G401 (cell line): ENCODE results near the gene FAM168A. TPM values are rescaled to one million over a fixed set of nuclear protein-coding genes. Genes with fewer than 3 reads are reported as not detected.

ENCODE experiments used
- DNase-seq: peaks from one replicate; pipeline ENCODE4 v3.0.0-alpha.2; 2015; ENCODE audit warnings: low spot score
- in situ Hi-C: cut with HindIII; loops from 2 replicates; pipeline ENCODE4 v1.10.0; 2016; ENCODE audit warnings: low sequenced_read_pairs, mixed read lengths
- total RNA-seq: library from RNA; depleted of rRNA; stranded (reverse); fragments of >200 nt; shearing (Covaris generic); gene quantifications from 2 replicates; pipeline ENCODE4 v1.2.3, GENCODE V29; 2014

The FAM168A gene
- total RNA-seq, 1 experiment from 2014 or later, result 16.7 TPM

DNA sequence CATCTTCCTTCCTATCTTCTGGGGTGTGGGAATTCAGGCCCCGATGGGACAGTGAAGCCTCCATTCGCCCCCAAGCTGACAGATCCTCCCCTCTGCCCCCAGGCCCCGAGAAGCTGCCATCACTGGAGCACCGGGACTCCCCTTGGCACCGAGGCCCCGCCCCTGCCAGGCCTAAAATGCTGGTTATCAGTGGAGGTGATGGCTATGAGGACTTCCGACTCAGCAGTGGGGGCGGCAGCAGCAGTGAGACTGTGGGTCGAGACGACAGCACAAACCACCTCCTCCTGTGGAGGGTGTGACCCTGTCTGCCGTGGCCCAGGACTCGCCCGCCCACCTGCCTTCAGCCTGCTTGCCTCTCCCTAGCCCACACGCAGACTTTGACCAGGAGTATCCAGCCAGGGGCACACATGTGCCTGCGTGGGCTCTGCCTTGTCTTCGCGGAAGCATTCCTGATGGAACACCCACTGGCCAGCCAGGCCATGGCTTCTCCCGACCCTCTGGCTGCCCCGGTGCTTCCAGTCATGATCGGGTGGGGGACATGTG lies 230.4 kb downstream of the FAM168A start:
- DNase-seq, result no peak
- in situ Hi-C loops, result no loop called here

DNA sequence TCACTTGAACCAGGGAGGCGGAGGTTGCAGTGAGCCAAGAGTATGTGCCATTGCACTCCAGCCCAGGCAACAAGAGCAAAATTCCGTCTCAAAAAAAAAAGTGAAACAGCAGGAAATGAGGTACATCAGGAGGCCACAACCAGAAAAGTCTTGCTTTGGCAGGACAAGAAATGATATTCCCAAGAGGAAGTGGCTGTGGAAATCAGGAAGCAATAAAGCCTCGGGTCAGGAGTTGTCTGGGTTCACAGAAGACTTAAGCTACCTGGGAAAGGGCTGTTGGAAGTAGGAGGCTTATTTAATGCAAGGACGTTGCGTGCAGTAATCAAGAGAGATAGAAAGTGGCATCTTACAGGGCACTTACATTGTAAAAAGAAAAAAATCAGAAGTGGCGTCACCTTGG lies 231.0 kb downstream of the FAM168A start:
- in situ Hi-C loops, result no loop called here
- DNase-seq, result no peak

DNA sequence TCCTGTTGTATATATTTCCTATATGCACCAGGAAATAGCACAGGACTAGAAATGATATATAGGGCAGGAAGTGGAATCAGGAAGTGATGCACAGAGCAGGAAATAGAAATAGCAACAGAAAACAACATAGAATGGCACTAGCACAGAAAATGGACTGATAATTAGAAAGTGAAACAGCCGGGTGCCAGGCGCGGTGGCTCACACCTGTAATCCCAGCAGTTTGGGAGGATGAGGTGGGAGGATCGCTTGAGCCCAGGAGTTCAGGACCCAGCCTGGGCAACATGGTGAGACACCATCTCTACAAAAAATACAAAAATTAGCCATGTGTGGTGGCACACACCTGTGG lies 231.7 kb downstream of the FAM168A start:
- in situ Hi-C loops, result no loop called here
- no peak for DNase-seq

DNA sequence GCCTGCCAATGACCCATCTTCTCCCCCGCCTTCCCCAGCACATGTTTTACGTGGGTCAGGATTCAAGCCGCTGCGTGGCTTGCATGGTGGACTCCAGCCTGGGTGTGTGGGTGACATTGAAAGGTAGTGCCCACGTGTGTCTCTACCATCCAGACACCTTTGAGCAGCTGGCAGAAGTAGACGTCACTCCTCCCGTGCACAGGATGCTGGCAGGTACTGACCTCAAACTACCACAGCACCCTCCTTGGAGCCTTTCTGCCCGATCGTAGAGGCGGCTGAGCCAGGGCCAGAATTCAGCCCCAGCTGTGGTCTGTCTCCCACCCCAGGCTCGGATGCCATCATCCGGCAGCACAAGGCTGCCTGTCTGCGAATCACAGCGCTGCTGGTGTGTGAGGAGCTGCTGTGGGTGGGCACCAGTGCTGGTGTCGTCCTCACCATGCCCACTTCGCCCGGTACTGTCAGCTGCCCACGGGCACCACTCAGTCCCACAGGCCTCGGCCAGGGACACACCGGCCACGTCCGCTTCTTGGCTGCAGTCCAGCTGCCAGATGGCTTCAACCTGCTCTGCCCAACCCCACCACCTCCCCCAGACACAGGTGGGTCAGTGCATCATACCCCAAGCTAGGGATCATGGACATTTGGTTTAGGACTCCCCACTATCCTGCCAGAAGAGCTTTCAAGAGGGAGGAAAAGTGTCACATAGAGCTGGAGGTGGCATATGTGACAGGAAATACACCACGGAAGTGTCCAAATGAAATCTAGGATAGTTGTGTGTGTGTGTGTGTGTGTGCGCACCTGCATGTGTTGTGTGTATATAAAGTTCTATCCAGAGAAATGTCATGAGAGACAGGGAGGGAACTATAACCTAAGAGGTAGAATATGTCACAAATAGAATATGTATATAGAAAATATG lies 232.3 kb downstream of the FAM168A start:
- DNase-seq, result peak; percentile 62
- in situ Hi-C loops, result no loop called here

DNA sequence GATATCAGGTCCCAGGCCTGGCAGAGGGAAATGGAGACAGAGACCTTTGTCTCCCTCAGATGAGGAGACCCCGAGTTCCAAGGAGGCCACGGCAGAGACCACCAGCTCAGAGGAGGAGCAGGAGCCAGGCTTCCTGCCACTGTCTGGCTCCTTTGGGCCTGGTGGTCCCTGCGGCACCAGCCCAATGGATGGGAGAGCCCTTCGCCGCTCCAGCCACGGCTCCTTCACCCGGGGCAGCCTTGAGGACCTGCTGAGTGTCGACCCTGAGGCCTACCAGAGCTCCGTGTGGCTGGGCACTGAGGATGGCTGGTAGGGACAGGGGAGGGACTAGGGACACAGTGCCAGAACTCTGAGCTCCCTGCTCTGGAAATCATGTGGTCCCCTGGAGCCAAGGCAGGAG lies 234.8 kb downstream of the FAM168A start:
- no peak for DNase-seq

DNA sequence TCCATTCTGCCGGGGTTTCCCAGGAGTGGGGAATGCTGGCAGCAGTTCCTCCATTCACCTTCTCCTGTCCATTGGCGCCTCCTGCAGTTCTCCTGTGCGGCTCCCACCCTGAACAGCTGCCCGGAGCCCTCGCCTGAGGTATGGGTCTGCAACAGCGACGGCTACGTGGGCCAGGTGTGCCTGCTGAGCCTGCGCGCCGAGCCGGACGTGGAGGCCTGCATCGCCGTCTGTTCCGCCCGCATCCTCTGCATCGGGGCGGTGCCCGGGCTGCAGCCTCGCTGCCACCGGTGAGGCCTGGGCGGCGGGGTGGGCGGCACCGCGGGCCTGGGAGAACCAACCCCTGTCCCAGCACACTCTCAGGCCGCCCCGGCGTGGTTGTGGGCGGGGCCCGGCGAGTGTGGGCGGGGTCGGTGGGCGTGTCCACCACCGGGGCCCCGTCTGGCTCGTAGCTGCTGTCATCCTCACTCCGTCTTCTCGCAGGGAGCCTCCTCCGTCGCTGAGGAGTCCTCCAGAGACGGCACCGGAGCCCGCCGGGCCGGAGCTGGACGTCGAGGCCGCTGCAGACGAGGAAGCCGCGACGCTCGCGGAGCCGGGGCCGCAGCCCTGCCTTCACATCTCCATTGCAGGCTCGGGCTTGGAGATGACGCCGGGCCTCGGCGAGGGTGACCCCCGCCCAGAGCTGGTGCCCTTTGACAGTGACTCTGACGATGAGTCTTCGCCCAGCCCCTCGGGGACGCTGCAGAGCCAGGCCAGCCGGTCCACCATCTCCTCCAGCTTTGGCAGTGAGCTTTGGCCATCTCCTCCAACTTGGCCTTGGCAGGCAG lies 235.7 kb downstream of the FAM168A start:
- no peak for DNase-seq
- in situ Hi-C loops, result no loop called here

More for the DNA sequence above, 234.8 kb downstream of the FAM168A start:
- in situ Hi-C loops, result no loop called here

DNA sequence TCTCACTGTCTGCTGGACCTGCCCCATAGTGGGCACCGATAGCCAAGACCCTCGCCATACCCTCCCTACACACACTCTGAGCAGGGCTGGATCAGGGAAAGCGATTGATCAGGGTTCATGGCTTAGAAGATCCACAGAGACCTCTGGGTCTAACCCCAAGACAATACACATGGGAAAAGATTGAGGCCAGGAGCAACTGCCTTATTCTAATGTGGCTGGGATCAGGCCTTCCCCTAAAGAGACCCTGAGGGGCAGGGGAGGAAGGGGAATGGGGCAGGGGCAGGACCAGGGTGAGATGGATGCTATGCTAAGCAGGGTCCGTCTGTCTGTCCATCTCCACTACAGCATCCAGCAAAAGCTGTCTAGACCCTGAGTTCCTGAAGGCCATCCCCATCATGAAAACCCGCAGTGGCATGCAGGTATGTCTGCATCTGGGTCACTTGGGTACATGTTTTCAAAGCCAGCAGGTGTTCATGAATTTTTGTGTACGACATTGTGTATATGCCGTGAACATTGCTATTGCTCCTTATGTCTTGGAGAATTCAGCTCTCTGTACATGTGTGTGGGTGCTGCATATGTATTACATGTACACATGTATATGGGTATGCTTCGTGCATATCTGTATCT lies 237.1 kb downstream of the FAM168A start:
- in situ Hi-C loops, result no loop called here

DNA sequence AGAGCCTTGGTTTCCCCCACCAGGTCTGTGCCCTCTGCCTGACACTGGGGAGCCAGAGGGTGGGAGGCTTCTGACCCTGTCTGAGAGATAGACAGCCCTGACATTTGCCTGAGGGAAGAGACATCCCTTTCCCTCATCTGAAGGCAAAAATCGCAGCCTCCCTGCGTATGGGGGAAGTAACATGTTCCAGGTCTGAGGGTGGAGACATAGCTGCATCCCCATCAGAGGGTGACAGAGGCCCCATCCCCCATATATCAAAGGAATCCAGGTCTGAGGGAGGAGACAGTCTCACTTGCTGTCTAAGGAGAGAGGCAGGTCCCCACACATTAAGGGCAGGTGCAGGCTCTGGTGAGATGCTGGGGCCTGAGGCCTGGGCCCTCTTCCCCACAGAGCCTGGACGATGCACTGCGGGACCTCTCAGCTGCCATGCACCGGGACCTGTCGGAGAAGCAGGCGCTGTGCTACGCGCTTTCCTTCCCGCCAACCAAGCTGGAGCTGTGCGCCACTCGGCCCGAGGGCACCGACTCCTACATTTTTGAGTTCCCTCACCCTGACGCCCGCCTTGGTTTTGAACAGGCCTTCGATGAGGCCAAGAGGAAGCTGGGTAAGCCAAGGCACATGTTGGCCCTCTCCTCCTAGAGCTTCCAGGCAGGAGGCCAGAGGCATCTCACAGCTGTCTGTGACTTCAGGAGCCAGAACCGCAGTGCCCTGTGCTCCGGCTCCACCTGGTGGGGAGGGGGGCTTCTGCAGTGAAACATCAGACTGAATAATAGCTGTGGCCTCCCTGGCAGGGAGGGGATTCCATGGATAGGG lies 237.8 kb downstream of the FAM168A start:
- no peak for DNase-seq

More for the DNA sequence above, 237.1 kb downstream of the FAM168A start:
- DNase-seq, result no peak

DNA sequence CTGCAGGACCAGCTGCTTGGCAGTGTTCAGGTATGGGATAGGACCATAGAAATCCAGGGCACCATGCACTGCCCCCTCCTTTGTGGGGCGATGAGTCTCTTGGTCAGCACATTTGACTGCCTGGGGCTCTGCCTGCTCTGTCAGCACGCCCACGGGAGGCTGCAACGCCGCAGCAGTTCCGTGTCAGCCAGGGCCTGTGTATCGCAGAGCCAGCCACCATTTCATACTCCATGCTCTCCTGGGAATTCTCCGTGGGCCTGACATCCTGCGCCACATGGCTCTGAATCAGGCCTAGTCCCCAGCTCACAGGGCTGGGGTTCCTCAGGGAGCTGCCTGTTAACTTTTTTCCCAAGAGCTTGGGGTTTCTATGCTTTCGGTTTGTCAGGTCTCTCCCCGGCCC lies 238.6 kb downstream of the FAM168A start:
- in situ Hi-C loops, result no loop called here
- DNase-seq, result no peak

More for the DNA sequence above, 237.8 kb downstream of the FAM168A start:
- in situ Hi-C loops, result no loop called here

DNA sequence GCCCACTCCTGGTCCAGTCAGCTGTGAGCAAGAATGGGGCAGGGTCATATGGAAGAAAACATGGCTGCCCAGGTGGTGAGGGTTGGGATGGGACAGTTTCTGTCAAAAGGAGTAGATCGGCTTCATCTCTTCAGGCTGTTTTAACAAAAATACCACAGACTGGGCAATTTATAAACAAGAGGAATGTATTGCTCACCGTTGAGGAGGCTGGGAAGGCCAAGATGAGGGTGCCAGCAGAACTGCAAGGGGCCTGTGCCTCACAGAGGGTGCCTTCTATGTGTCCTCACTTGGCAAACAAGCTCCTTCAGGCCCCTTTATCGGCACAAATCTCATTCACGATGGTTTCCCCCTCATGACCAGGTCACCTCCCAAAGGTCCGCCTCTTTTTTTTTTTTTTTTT lies 239.8 kb downstream of the FAM168A start:
- in situ Hi-C loops, result no loop called here

DNA sequence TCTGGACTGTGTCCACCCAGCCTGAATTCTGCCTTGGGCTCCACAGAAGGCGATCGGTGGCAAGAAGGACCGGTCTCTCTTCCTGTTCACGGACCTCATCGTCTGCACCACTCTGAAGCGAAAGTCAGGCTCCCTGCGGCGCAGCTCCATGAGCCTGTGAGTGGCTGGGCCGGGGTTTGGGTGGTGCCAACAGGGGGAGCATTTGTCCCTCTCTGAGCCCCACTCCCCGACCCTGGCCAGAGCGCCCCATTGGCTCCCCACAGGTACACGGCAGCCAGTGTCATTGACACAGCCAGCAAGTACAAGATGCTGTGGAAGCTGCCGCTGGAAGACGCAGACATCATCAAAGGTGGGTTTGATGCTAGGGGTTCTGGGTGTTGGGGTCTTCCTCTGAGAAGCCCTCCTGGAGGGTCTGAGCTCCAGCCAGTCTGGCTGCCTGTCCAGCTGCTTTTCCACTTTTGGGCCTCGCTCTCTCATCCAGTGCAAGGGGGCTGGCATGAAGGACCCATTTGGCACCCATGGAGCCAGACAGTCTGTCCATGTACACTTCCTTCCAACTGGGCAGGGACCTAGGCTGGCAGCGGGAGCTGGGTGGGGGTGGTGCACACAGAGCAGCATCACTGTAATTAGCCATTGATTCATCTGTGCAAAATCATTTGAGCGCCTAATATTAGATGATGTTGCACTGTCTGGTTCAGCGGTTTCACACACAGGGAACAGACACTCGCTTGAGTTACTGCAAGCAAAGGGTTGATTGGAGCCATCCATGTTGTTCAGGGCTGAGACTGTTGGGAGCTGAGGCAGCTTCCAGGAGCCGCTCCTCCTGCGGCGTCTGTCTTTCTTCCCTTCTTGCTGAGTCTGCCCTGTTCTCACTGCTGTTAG lies 240.7 kb downstream of the FAM168A start:
- no peak for DNase-seq
- in situ Hi-C loops, result no loop called here

More for the DNA sequence above, 239.8 kb downstream of the FAM168A start:
- DNase-seq, result no peak

DNA sequence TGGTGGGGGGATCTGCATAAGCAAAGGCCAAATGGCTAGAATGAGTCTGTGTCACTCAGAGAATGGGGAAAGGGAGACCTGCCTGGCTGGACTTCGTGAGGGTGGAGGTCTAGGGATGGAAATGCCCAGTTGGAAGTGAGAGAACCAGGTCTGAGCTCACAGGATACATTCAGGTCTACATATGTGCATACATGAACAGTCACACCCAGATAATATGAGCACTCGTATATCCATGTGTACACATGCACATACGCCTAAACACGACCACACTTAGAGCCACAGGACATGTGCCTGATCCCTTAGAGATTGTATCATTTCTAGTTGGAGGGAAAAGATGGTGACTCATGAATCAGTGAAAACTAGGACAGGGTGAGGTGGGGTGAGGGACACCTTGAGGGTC lies 242.8 kb downstream of the FAM168A start:
- DNase-seq, result no peak

DNA sequence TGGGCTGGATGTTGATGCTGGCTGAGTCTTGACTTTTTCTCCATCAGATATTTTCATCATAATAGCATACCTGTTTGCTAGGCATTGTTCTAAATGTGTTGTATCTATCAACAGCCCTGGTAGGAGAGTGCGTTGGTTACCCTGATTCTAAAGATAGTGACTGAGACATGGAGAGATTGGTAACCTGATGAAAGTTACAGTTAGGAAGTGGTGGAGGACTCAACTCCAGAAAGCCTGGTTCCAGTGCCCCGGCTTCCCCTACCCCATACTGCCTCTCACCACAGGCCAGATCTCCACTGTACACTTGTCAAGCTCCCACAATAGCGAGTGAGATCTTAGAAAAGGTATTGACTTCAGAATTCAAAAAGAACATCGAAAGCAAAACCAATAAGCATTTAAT lies 244.5 kb downstream of the FAM168A start:
- no peak for DNase-seq
- in situ Hi-C loops, result no loop called here

More for the DNA sequence above, 242.8 kb downstream of the FAM168A start:
- in situ Hi-C loops, result no loop called here

DNA sequence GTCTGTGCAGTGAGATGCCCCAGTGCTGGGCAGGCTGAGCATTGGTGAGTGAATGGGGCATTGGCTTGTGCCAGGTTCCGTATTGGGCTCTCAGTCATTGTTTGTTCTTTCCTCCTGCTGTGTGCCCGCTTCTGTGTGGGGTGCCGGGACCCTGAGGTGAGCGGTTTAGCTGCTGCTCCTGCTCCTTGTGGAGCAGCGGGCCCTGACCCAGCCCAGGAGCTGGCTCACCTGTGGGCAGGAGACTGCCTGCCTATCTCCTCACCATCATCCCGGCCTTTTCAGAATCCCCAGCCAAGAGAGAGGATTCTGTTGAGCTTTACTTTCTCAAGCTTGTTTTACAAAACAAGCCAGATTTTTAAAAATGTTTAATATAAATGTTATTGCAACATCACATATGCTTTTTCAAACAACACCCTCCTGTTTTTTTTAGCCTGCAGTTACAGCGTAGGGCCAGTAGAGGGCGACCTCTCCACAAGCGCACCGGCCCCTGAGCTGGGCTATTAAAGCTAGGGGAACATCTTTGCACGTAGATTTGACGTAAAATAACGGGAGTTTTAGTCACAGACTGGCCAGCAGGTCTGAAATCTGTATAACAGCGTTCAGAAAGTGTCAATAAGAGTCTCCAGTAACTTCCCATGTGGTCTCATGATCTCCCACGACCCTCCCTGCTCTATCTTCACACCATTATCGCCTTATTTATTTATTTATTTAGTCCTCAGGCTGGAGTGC lies 246.8 kb downstream of the FAM168A start:
- in situ Hi-C loops, result no loop called here
- DNase-seq, result peak; percentile 78
